Stimulated activated CD4-positive, alpha-beta T cell treated with anti-CD3 and anti-CD28 coated beads, Interleukin-2, amount 100 ng/mL, for 48 hours (primary cell): ENCODE data around the gene ITIH1.

Experiments used
- DNase-seq, 2 donors: peaks; one replicate each; pipeline ENCODE4 v3.0.0-alpha.2; 2020

Gene ITIH1

GRCh38 chr3:52791366-52791765, 14.0 kb downstream of the ITIH1 start:
- no peak for DNase-seq

- DNase-seq = no peak
Observed at GRCh38 chr3:52791928-52792327, 14.5 kb downstream of the ITIH1 start.

GRCh38 chr3:52792413-52792812, 15.0 kb downstream of the ITIH1 start:
- no peak for DNase-seq

- no peak for DNase-seq
Observed at GRCh38 chr3:52792961-52793695, 15.7 kb downstream of the ITIH1 start.

- DNase-seq = no peak
Observed at GRCh38 chr3:52793702-52794611, 16.6 kb downstream of the ITIH1 start.

GRCh38 chr3:52794612-52795099, 17.3 kb downstream of the ITIH1 start, which contains the start of gene ITIH3:
Gene ITIH3, plus strand, starts transcription at chr3:52794796. Its CDS starts 8 bp downstream, at chr3:52794804.
- DNase-seq = no peak

- DNase-seq = no peak
Observed at GRCh38 chr3:52795298-52795900, 18.0 kb downstream of the ITIH1 start.

GRCh38 chr3:52796411-52796810, 19.0 kb downstream of the ITIH1 start:
- no peak for DNase-seq

GRCh38 chr3:52798376-52798977, 21.1 kb downstream of the ITIH1 start:
- DNase-seq = no peak

- peak; percentile 7 to 24 for DNase-seq
Observed at GRCh38 chr3:52798978-52799476, 21.6 kb downstream of the ITIH1 start.

GRCh38 chr3:52800079-52800478, 22.7 kb downstream of the ITIH1 start:
- DNase-seq = no peak

GRCh38 chr3:52801839-52802238, 24.4 kb downstream of the ITIH1 start:
- no peak for DNase-seq

- no peak for DNase-seq
Observed at GRCh38 chr3:52805270-52806039, 28.1 kb downstream of the ITIH1 start.

GRCh38 chr3:52809149-52809548, 31.8 kb downstream of the ITIH1 start:
- no peak for DNase-seq

- no peak for DNase-seq
Observed at GRCh38 chr3:52809662-52810377, 32.4 kb downstream of the ITIH1 start.

- DNase-seq = no peak
Observed at GRCh38 chr3:52810923-52811322, 33.5 kb downstream of the ITIH1 start.

- DNase-seq = no peak
Observed at GRCh38 chr3:52811452-52812011, 34.1 kb downstream of the ITIH1 start.

- DNase-seq = no peak
Observed at GRCh38 chr3:52813810-52814209, 36.4 kb downstream of the ITIH1 start.

GRCh38 chr3:52816199-52816598, 38.8 kb downstream of the ITIH1 start:
- DNase-seq = no peak

- no peak for DNase-seq
Observed at GRCh38 chr3:52816654-52817053, 39.3 kb downstream of the ITIH1 start.

- no peak for DNase-seq
Observed at GRCh38 chr3:52817221-52817620, 39.8 kb downstream of the ITIH1 start.
